Left ventricle myocardium inferior (tissue), 1 donor: ENCODE results near the gene TBX15. TPM values are rescaled to one million over a fixed set of nuclear protein-coding genes. Genes with fewer than 3 reads are reported as not detected.

Source experiments
- DNase-seq: peaks from one replicate; pipeline ENCODE4 v3.0.0-alpha.2; 2020
- H3K27ac ChIP-seq: fragments of 200-600 bp; replicated peaks from 2 replicates; pipeline ENCODE4 v1.8.0; 2021
- H3K27me3 ChIP-seq: fragments of 200-600 bp; 2 replicates; pipeline ENCODE4 v1.8.0; 2021; ENCODE audit warnings: low read depth
- H3K36me3 ChIP-seq: fragments of 200-600 bp; 2 replicates; pipeline ENCODE4 v1.8.0; 2021
- H3K4me1 ChIP-seq: fragments of 200-600 bp; 2 replicates; pipeline ENCODE4 v1.8.0; 2021
- H3K4me3 ChIP-seq: fragments of 200-600 bp; 2 replicates; pipeline ENCODE4 v1.8.0; 2021; ENCODE audit warnings: mild to moderate bottlenecking, moderate library complexity
- H3K9me3 ChIP-seq: fragments of 200-600 bp; replicated peaks from 2 replicates; pipeline ENCODE4 v1.8.0; 2021
- CTCF ChIP-seq: fragments of 200-600 bp; IDR thresholded peaks from 2 replicates; pipeline ENCODE4 v1.8.0; 2021; ENCODE audit warnings: antibody characterized with exemption, mild to moderate bottlenecking, borderline replicate concordance
- intact Hi-C: fragments of 100-400 bp; cut with micrococcal nuclease; formaldehyde crosslinking; loops from one replicate; pipeline ENCODE4 v1.11.0; 2022
- total RNA-seq: library from RNA; stranded (reverse); fragmentation: NEBNext Ultra II Directional; extraction: Animal tissue kit (Norgen Biotek cat#: 25700); gene quantifications from one replicate; pipeline ENCODE4 v1.2.1, GENCODE V29; 2021
- donor health status: DM: no; HTN: yes; CAD: no; lungs with severe emphysema.

Gene TBX15
- total RNA-seq, 1 donor from 2014 or later: 0.63 TPM

GRCh38 chr1:118890851-118891384 is 97.2 kb downstream of the TBX15 start:
- H3K36me3 ChIP-seq: no peaks in the 10 kb centered on the region
- H3K4me3 ChIP-seq: no peak overlapping the region
- no peak for DNase-seq
- no peaks in the 10 kb centered on the region for H3K4me1 ChIP-seq
- peaks cover 9% of the 10 kb centered on the region for H3K27me3 ChIP-seq
- H3K9me3 ChIP-seq: no peaks in the 10 kb centered on the region
- no peak for TF ChIP-seq CTCF
- no peak overlapping the region for H3K27ac ChIP-seq
- intact Hi-C loops: no loop called here

DNA sequence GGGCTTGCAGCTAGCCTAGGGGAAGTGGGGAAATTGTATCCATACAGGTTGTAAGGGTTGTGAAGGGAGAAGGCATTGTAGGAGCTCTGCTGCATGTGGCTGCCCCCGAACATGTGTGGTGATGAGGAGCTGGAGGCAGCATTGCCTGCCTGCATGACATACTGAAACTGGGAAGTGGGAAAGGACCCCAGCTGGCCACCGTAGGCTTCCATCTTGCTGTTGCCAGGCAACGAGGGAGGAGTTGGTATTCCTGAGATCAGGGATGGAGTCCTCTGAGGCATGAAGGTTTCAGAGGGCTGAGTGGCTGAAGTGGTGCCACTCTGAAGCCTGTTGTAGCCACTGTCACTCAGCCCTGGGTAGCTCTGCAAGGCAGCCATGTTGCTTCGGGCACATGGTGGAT is 103.2 kb downstream of the TBX15 start:
- no peak for TF ChIP-seq CTCF
- Histone ChIP-seq H3K9me3 (no peaks in the 10 kb centered on the region), H3K4me3 (no peak overlapping the region), H3K36me3 (no peaks in the 10 kb centered on the region), H3K4me1 (no peaks in the 10 kb centered on the region), H3K27ac (no peak overlapping the region), H3K27me3 (peaks cover 9% of the 10 kb centered on the region)
- DNase-seq: no peak
- intact Hi-C loops: no loop called here

DNA sequence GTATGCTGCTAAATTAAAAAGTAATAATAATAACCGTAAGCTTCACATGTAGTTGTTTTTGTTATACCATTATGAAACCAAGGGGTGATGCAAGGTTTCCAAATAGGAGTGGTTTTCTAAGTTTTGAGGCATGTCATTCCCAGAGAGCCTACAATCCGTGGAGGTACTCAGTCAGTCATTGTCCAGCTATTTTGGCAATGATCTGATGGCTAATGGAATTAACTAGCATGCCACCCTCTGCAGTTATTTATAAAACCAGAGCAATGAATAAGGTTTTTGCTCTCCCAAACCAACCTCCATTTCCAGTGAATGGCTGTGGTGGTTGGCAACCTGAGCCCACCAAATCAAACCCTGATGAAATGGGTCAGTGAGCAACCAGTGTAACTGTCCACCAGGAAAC is 106.4 kb downstream of the TBX15 start:
- TF ChIP-seq CTCF: no peak
- intact Hi-C loops: no loop called here
- Histone ChIP-seq H3K36me3 (no peaks in the 10 kb centered on the region), H3K9me3 (no peaks in the 10 kb centered on the region), H3K4me3 (no peak overlapping the region), H3K4me1 (no peaks in the 10 kb centered on the region), H3K27me3 (no peaks in the 10 kb centered on the region), H3K27ac (no peak overlapping the region)
- no peak for DNase-seq

- no peak overlapping the region for H3K27ac ChIP-seq
- H3K4me1 ChIP-seq: no peaks in the 10 kb centered on the region
- intact Hi-C loops: no loop called here
Observed at GRCh38 chr1:118878661-118879060, 109.5 kb downstream of the TBX15 start.

GRCh38 chr1:118877668-118878396 is 110.3 kb downstream of the TBX15 start:
- Histone ChIP-seq H3K4me3 (no peak overlapping the region), H3K9me3 (no peaks in the 10 kb centered on the region), H3K27me3 (no peaks in the 10 kb centered on the region), H3K4me1 (no peaks in the 10 kb centered on the region), H3K27ac (no peak overlapping the region), H3K36me3 (no peaks in the 10 kb centered on the region)
- DNase-seq: no peak
- intact Hi-C loops: no loop called here
- no peak for TF ChIP-seq CTCF

More at GRCh38 chr1:118878661-118879060, 109.5 kb downstream of the TBX15 start:
- TF ChIP-seq CTCF: no peak
- no peak for DNase-seq
- no peaks in the 10 kb centered on the region for H3K27me3 ChIP-seq
- no peaks in the 10 kb centered on the region for H3K36me3 ChIP-seq
- H3K4me3 ChIP-seq: no peak overlapping the region
- no peaks in the 10 kb centered on the region for H3K9me3 ChIP-seq
